GM19455 (cell line): Measurements from ENCODE around the gene OPA3.
"Not testable (repeated sequence)": the region's sequence is repeated elsewhere in the genome, so short reads cannot be mapped to it uniquely, and the experiment has no call there.

ENCODE experiments used
- ATAC-seq: cut with Tn5 transposase; IDR thresholded peaks from one replicate; pipeline ENCODE4 v1.9.1; 2021; ENCODE audit not compliant: unreplicated experiment

Gene OPA3

GRCh38 chr19:45584332-45585157 is at the start of gene OPA3:
Gene OPA3 (minus strand): TSS chr19:45584802. CDS start chr19:45584764, 38 bp downstream.
- peak; percentile 86 for ATAC-seq

- no peak for ATAC-seq
These were observed 48.0 kb upstream of the OPA3 start for GRCh38 chr19:45632468-45633196.

GRCh38 chr19:45630463-45630862 is 45.9 kb upstream of the OPA3 start:
- ATAC-seq = no peak

GRCh38 chr19:45629704-45630103 is 45.1 kb upstream of the OPA3 start:
- ATAC-seq = no peak

- not testable (repeated sequence) for ATAC-seq
These were observed 43.6 kb upstream of the OPA3 start for GRCh38 chr19:45628219-45628618.

- ATAC-seq = no peak
These were observed 39.4 kb upstream of the OPA3 start for GRCh38 chr19:45623984-45624383.

GRCh38 chr19:45621976-45622503 is 37.4 kb upstream of the OPA3 start:
- no peak for ATAC-seq

GRCh38 chr19:45621389-45621788 is 36.8 kb upstream of the OPA3 start:
- ATAC-seq = no peak

- ATAC-seq = no peak
These were observed 32.1 kb upstream of the OPA3 start for GRCh38 chr19:45616704-45617017.

GRCh38 chr19:45615795-45616703 is 31.4 kb upstream of the OPA3 start:
- no peak for ATAC-seq

- not testable (repeated sequence) for ATAC-seq
These were observed 30.5 kb upstream of the OPA3 start for GRCh38 chr19:45615056-45615455.

GRCh38 chr19:45613926-45614725 is 29.5 kb upstream of the OPA3 start:
- peak; percentile 56 for ATAC-seq

GRCh38 chr19:45608948-45609347 is 24.3 kb upstream of the OPA3 start:
- no peak for ATAC-seq

- no peak for ATAC-seq
These were observed 22.7 kb upstream of the OPA3 start for GRCh38 chr19:45607071-45608029.

GRCh38 chr19:45601524-45602374 is 17.1 kb upstream of the OPA3 start, which contains the start of gene GPR4:
Gene GPR4 (minus strand): TSS chr19:45602212. CDS start chr19:45591866, 10,346 bp downstream.
- no peak for ATAC-seq

GRCh38 chr19:45601115-45601514 is 16.5 kb upstream of the OPA3 start:
- no peak for ATAC-seq

- ATAC-seq = no peak
These were observed 15.8 kb upstream of the OPA3 start for GRCh38 chr19:45600340-45600885.

- no peak for ATAC-seq
These were observed 14.7 kb upstream of the OPA3 start for GRCh38 chr19:45599286-45599685.
